Fibroblast of villous mesenchyme (primary cell): Measurements from ENCODE around the gene FAM228A. TPM values are rescaled to one million over a fixed set of nuclear protein-coding genes. Genes with fewer than 3 reads are reported as not detected.

Experiments used
- DNase-seq: peaks from one replicate; pipeline ENCODE4 v3.0.0-alpha.2; 2010; ENCODE audit warnings: low read depth
- H3K4me3 ChIP-seq: 2 replicates; pipeline ENCODE4 v1.5.1; 2011; ENCODE audit warnings: low read depth, mild to moderate bottlenecking, low read length
- total RNA-seq: library from RNA; depleted of rRNA; stranded (reverse); fragments of >200 nt; gene quantifications from 2 replicates; pipeline ENCODE4 v1.2.3, GENCODE V29; 2012
- TF ChIP-seq, protein P1 (sequence below): IDR thresholded peaks from 2 replicates; pipeline ENCODE4 v1.5.1; 2012; ENCODE audit warnings: low read depth, mild to moderate bottlenecking, low read length; ENCODE audit not compliant: insufficient read depth

FAM228A gene
- total RNA-seq, 1 donor, result 0.43 TPM

DNA sequence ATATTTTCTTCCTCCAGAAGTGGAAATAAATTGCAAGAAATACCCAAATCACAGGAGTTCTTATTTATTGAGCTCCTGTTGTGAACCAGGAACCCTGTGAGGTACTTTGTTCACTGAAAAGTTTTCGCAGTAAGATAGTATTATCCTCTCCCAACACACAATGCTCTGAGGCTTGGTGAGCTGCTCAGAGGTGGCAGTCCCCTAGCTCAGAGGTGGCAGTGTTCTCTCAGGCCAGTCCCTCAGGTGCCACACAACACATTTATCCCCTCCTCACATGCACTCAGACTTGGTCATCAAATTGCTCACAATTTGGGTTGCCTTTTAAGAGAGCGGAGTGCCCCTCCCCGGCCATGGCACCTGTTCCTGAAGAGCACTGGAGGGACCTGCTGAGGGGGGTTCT is 25.9 kb downstream of the FAM228A start:
- DNase-seq, result no peak
- no peak overlapping the region for H3K4me3 ChIP-seq
- TF ChIP-seq, protein P1, sequence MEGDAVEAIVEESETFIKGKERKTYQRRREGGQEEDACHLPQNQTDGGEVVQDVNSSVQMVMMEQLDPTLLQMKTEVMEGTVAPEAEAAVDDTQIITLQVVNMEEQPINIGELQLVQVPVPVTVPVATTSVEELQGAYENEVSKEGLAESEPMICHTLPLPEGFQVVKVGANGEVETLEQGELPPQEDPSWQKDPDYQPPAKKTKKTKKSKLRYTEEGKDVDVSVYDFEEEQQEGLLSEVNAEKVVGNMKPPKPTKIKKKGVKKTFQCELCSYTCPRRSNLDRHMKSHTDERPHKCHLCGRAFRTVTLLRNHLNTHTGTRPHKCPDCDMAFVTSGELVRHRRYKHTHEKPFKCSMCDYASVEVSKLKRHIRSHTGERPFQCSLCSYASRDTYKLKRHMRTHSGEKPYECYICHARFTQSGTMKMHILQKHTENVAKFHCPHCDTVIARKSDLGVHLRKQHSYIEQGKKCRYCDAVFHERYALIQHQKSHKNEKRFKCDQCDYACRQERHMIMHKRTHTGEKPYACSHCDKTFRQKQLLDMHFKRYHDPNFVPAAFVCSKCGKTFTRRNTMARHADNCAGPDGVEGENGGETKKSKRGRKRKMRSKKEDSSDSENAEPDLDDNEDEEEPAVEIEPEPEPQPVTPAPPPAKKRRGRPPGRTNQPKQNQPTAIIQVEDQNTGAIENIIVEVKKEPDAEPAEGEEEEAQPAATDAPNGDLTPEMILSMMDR, result no peak

DNA sequence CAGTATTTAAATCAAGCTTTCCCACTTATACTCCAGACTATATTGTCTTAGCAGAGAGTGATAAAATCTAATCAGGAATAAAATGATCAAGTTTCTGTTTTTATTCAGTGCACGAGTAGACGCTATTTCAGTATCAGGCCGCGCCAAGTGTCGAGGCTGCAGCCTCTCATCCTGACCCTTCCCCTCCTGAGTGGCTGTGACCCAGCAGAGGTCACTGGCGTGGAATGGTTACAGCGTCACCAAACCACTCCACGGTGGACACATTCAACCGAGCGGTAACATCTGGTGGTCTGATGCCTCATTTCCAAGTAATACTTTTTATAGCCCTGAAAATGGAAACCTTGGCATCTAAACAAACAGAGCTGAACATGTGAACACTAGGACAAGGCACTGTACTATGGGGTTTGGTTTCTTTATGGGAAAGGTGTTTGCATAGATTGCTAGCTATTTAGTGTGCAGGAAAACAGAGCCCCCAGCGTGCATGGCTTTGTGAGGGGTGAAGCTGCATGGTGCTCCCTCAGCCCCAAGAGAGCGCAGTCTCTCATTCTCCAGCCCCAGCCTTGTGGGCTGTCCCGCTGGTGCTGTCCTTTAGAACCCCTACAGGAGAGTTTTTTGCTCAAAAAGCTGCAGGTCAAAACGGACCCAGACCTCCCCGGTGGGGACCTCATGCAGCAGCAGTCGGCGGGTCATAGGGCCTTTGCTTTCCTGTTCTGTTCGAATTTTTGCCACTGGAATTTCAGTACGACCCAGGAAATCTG is 28.4 kb downstream of the FAM228A start:
- DNase-seq, result peak; percentile 21
- TF ChIP-seq, protein P1, result no peak
- H3K4me3 ChIP-seq, result no peak overlapping the region

DNA sequence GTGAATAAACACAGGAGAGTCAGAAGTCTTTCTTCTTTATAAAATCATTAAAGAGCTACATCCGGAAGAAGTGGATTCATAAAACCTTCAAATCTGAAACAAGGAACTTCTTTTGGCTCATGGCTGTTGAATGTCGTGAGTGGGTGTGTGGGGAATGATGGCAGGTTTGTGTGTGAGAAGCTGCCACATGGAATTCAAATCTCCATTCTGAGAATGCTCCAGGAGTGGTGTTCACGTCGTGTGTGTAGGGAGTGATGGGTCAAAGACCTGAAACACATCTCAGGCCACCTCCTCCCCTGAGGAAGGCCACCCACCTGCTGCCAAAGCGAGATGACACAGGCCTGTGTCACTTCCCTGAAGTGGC is 28.9 kb downstream of the FAM228A start:
- TF ChIP-seq, protein P1, result no peak
- DNase-seq, result no peak

DNA sequence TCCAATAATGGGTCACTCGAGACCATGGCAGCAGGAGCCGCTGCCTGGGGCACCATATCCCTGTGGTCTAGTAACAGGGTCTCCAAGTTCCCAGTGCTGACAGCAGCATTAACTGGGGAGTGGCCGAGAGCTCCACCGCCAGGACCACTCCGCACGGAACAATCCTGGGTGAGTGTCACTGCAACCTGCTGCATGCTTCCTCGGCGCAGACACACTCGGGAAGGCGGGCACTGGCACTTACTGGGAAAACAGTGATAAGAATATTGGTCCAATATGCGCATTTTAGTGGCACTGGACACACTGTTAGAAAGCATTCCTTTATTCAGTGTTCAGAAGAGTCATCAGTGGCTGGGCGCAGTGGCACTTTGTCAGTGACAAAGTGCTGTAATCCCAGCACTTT is 29.7 kb downstream of the FAM228A start:
- TF ChIP-seq, protein P1, result no peak
- H3K4me3 ChIP-seq, result no peak overlapping the region

More for the DNA sequence above, 28.9 kb downstream of the FAM228A start:
- no peak overlapping the region for H3K4me3 ChIP-seq

DNA sequence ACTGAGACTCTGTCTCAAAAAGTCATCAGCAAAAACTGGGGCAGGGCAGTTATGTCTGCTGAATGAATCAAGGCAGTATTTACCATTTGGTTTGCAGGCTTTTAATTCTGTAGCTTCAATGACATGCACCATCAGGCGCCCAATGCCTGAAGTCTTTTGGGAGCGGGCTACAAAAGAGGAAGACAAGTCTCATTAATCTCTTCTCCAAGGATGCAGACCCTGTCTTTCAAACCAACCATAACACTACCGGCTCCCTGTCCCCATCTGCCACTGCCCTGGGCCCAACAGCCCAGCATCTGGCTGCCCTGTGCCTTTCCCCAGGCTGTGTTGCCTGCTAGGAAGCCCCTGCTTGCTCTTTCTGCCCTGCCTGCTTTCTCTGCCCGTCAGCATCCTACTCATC is 30.3 kb downstream of the FAM228A start:
- no peak for DNase-seq
- no peak overlapping the region for H3K4me3 ChIP-seq
- TF ChIP-seq, protein P1, result no peak

More for the DNA sequence above, 29.7 kb downstream of the FAM228A start:
- no peak for DNase-seq

DNA sequence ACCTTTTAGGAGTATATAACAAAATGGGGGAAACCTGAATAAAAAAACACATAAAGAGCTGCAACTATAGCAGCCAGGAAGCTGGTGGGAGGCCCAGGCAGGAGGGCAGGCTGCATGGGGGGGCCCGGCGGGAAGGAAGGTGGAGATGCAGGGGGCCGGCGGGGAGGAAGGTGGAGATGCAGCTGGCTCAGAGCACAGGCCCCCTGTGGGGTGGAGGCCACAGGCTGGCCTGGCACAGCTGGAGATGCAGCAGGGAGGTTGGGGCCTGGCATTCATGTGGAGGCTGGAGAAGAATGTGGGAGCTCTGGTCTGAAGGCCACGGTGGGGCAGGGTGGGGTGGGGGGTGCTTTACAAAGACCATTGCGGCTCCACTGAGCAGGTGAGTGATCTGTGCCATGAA is 31.4 kb downstream of the FAM228A start:
- H3K4me3 ChIP-seq, result no peak overlapping the region
- DNase-seq, result no peak
- TF ChIP-seq, protein P1, result no peak

DNA sequence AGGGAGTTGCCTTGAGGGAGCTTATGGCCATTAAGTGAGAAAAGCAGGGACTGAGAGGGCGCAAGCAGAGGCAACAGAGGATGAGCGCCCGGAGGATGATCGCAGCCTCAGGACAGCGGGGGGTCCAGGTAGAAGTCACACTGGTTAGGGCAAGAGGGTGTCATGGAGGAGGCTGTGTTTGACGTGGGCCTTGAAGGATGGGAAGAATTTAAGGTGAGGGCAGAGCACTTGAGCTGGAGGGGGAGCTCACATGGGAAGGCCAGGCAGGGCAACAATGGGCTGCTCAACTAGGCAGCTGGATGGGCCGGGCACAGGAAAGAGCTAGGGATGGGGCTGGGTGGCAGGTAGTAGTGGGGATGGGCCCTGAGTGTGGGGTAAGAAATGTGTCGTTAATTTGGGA is 31.9 kb downstream of the FAM228A start:
- TF ChIP-seq, protein P1, result no peak
- no peak for DNase-seq
- H3K4me3 ChIP-seq, result no peak overlapping the region
